Measurements from ENCODE around the gene TAL1.

The TAL1 gene

DNA sequence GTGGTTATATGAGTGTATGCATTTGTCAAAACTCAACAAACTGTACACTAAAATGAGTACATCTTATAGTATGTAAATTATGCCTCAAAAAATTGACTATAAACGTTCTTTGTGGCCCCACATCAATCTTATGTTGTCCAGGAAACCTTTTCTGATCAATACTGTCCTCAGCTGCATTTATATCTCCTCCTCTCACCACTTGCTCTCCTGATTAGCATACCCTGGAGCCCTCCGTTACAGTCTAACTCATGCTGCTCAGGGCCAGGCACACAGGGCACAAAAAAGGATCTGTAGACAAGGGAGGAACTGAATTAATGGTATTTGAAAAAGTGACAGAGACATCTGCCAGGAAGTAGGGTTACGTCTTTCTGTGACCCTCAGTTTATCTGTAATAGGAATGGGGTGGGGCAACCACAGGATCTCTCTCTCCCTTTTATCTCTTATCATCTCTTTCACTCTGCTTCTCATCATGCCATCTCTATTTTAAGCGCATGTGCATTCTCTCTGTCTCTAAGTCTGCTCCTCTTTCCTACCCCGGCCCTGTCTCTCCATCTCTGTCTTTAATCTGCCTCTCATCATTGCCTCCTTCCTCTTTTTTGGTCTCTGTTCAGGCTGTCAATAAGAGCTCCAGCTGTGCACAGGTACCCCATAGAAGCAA is 7.0 kb upstream of the TAL1 start:
- peaks cover 56% of the 10 kb centered on the region for H3K27me3 Mint-ChIP-seq
- no peak overlapping the region for H3K27ac Mint-ChIP-seq
- peaks cover 31% of the 10 kb centered on the region for H3K4me1 Mint-ChIP-seq (ENCODE audit: low read depth)
- H3K36me3 Mint-ChIP-seq (ENCODE audit: low read depth): no peaks in the 10 kb centered on the region
- no peaks in the 10 kb centered on the region for H3K9me3 Mint-ChIP-seq
- no peak overlapping the region for H3K4me3 Mint-ChIP-seq
- intact Hi-C loops (cut with micrococcal nuclease): no loop called here

DNA sequence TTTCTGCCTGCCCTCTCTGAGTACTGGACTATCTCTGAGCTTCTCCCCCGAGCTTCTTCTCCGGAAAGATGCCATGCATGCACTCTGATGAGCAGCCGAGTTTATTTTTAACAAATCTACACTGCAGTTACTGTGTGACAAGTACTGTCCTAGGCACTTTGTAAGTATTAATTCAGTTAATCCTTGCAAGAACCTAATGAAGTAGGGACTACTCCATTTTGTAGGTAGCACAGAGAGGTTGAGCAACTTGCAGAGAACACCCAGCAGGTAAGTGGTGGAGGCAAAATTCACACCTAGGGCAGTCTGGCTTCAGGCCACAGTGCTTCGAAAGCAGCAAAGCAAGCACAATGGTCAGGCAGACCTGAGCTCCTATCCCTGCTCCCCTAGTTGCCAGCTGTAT is 3.8 kb upstream of the TAL1 start:
- Mint-ChIP-seq H3K9me3 (no peaks in the 10 kb centered on the region), H3K27me3 (peaks cover 70% of the 10 kb centered on the region), H3K27ac (no peak overlapping the region), H3K4me1 (ENCODE audit: low read depth) (peaks cover 43% of the 10 kb centered on the region), H3K4me3 (no peak overlapping the region), H3K36me3 (ENCODE audit: low read depth) (peaks cover 7% of the 10 kb centered on the region)
- intact Hi-C loops (cut with micrococcal nuclease): no loop called here

- Mint-ChIP-seq H3K4me1 (ENCODE audit: low read depth) (peaks cover 48% of the 10 kb centered on the region), H3K4me3 (no peak overlapping the region), H3K27ac (no peak overlapping the region), H3K36me3 (ENCODE audit: low read depth) (peaks cover 7% of the 10 kb centered on the region), H3K27me3 (peaks cover 73% of the 10 kb centered on the region), H3K9me3 (no peaks in the 10 kb centered on the region)
- intact Hi-C loops (cut with micrococcal nuclease): no loop called here
Observed at GRCh38 chr1:47235241-47235681, 3.2 kb upstream of the TAL1 start.

GRCh38 chr1:47233186-47233585 is 1.2 kb upstream of the TAL1 start:
- Mint-ChIP-seq H3K4me3 (no peak overlapping the region), H3K27ac (no peak overlapping the region), H3K27me3 (peaks cover 88% of the 10 kb centered on the region), H3K9me3 (no peaks in the 10 kb centered on the region), H3K4me1 (ENCODE audit: low read depth) (peaks cover 59% of the 10 kb centered on the region), H3K36me3 (ENCODE audit: low read depth) (peaks cover 7% of the 10 kb centered on the region)
- intact Hi-C loops (cut with micrococcal nuclease): loop anchor here (5.0 kb wide), 1 partner anchor 41 kb away; the partner anchor contains the start of gene PDZK1IP1

DNA sequence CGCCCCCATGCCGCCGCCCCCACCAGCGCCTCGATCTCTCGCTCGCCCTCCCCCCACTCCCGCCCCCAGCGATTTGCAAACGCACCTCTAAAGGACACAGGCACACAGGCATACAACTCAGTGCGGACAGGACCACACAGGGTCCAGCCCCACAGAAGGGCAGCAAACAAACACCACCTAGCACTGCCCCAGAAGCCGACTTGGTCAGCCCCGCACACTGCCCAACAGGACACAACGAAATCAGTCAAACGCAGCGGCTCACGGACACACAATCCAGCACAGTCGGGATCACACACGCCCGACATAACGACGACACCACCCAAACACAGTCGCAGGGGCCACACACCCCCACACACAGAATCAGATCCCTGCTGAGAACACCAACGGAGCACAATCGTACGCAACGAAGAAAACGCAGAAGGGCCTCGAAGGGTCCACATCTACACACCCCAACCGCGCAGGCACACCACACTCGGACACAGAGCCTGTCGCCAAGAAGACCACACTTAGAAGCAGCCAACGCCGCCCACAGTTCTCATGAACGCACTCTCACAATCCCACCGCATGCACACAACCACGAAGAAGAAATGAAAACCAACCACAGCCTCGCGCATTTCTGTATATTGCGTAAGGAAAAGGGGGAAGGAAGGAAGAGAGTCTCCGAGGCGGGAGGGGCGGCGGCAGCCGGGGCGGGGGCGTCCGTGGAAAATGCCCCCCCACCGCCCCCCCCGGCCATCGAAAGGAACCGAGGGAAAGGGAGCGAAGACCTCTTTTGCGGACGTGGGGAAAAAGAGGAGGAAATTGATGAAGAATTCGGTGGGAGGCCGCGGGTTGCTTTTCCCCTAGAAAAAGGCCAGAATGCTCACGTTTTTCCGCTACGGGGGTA is 481 bp downstream of the TAL1 start:
- Mint-ChIP-seq H3K27me3 (peaks cover 97% of the 10 kb centered on the region), H3K4me3 (peak overlapping the region; percentile 75), H3K27ac (peak overlapping the region; percentile 87), H3K9me3 (no peaks in the 10 kb centered on the region), H3K36me3 (ENCODE audit: low read depth) (peaks cover 7% of the 10 kb centered on the region), H3K4me1 (ENCODE audit: low read depth) (peaks cover 52% of the 10 kb centered on the region)
- intact Hi-C loops (cut with micrococcal nuclease): loop anchor here (5.0 kb wide), 1 partner anchor 39 kb away; the partner anchor contains the start of gene PDZK1IP1

DNA sequence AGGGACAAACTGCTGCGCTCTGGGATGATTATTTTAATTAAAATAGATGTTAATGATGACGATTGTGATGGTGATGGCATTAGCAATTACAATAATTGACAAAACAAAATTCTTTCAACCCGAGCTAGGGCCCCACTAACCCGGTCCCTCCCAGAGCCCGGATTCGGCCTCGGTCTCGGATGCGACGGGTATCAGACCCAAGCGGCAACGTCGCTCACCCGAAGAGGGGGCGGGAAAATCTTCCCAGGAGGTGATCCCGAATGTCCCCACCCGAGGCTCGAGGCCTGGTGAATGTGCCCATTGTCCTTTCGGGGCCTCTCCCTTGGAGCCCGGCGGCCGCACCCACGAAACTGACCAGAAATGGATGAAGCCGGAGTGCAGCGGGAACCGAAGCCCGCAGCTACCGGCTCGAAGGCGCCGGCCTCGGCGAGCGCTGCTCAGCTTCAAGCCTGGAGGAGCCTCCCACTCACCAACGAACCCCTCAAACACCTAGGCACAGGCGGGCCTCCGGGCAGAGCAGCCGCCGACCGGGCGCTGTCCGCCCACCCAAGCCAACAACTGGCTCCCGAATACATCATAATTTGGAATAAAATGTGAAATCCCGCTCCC is 1.2 kb downstream of the TAL1 start:
- Mint-ChIP-seq H3K4me1 (ENCODE audit: low read depth) (peaks cover 52% of the 10 kb centered on the region), H3K27ac (peak overlapping the region; percentile 87), H3K4me3 (peak overlapping the region; percentile 57), H3K27me3 (peaks cover 98% of the 10 kb centered on the region), H3K36me3 (ENCODE audit: low read depth) (peaks cover 7% of the 10 kb centered on the region), H3K9me3 (no peaks in the 10 kb centered on the region)
- intact Hi-C loops (cut with micrococcal nuclease): loop anchor here (5.0 kb wide), 1 partner anchor 38 kb away; the partner anchor contains the start of gene PDZK1IP1

DNA sequence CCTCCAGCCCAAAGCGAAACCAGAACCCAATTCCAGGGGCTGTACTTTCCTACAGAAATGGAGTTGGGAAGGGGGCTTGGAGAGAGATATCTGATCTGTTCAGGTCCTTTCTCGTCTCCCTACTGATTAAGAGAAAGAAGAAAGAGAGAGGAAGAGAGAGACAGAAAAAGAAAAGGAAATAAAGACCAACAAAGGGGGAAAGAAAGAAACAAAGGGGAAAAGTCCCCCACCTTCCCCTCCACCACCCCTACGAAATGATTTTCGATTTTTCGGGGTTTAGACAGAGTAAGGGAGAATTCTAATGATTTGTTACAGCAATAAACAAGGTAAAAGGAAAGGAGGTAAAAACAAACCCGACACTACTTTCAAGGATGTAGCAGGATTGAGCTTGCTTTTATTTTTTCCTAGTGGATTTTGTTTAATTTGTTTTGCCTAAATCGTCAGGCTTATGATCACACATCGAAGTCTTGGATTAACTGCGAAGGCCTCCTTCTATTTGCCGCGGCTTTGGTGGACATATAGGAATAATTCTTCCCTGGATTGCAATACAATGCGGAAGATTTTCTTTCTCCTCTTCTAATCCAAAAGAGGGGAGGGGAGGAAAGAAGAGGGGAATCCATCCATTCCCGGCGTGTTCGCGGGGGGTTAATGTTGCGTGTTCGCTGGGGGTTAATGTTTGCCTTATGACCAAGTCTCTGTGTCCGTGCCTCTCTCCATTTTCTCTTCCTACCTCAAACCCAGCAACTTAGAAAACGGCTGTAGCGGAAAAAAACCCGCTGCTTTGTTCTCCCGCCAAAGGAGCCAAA is 1.9 kb downstream of the TAL1 start:
- Mint-ChIP-seq H3K9me3 (no peaks in the 10 kb centered on the region), H3K27me3 (peaks cover 94% of the 10 kb centered on the region), H3K4me1 (ENCODE audit: low read depth) (peaks cover 51% of the 10 kb centered on the region), H3K36me3 (ENCODE audit: low read depth) (peaks cover 7% of the 10 kb centered on the region), H3K4me3 (peak overlapping the region; percentile 57), H3K27ac (no peak overlapping the region)
- intact Hi-C loops (cut with micrococcal nuclease): loop anchor here (5.0 kb wide), 1 partner anchor 38 kb away; the partner anchor contains the start of gene PDZK1IP1

DNA sequence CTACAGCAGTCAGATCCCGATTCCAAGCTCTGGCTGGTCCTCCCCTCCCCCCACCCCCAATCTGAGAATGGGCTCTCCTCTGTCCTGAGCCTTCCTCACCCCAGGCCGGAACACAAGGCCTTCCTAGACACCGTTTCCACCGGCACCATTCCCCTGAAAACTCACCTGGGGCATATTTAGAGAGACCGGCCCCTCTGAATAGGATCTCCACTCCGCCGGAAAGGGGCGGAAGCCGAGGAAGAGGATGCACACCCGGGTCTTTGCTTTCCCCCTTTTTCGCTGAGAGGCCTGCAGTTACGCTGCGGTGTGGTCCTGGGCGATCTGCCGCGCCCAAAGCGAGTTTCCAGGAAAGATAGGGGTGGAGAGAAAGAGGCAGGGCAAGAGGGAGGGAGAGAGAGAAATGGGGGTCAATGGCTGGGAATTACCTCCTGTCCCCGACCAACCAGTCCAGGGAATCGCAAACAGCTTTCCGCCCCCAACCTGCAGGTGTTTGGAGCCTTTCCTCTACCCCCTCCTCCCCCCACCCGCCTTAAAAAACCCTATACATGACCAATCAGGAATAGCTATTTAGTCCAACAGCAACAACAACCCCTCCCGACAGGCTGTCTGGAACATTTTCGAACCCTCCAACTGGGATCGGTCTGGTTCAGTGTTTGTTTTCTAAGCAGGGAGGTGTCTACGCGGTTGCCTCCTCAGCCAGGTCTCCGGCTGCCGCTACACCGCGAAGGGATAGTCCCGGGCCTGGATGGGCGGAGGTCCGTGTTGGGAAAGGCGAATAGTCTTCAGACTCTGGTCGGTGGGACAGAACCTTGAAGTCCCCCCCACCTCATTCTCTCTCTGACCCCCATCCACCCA is 2.8 kb downstream of the TAL1 start:
- no peak overlapping the region for H3K27ac Mint-ChIP-seq
- peak overlapping the region; percentile 27 for H3K4me3 Mint-ChIP-seq
- peaks cover 7% of the 10 kb centered on the region for H3K36me3 Mint-ChIP-seq (ENCODE audit: low read depth)
- H3K27me3 Mint-ChIP-seq: peaks cover 85% of the 10 kb centered on the region
- H3K4me1 Mint-ChIP-seq (ENCODE audit: low read depth): peaks cover 49% of the 10 kb centered on the region
- intact Hi-C loops (cut with micrococcal nuclease): no loop called here
- H3K9me3 Mint-ChIP-seq: no peaks in the 10 kb centered on the region

GRCh38 chr1:47228644-47229030 is 3.4 kb downstream of the TAL1 start:
- peaks cover 49% of the 10 kb centered on the region for H3K4me1 Mint-ChIP-seq (ENCODE audit: low read depth)
- intact Hi-C loops (cut with micrococcal nuclease): no loop called here
- H3K4me3 Mint-ChIP-seq: no peak overlapping the region
- H3K9me3 Mint-ChIP-seq: no peaks in the 10 kb centered on the region
- peaks cover 79% of the 10 kb centered on the region for H3K27me3 Mint-ChIP-seq
- no peak overlapping the region for H3K27ac Mint-ChIP-seq
- peaks cover 7% of the 10 kb centered on the region for H3K36me3 Mint-ChIP-seq (ENCODE audit: low read depth)

GRCh38 chr1:47227341-47228232 is 4.4 kb downstream of the TAL1 start:
- peaks cover 69% of the 10 kb centered on the region for H3K27me3 Mint-ChIP-seq
- no peak overlapping the region for H3K27ac Mint-ChIP-seq
- H3K4me1 Mint-ChIP-seq (ENCODE audit: low read depth): peaks cover 46% of the 10 kb centered on the region
- H3K4me3 Mint-ChIP-seq: no peak overlapping the region
- intact Hi-C loops (cut with micrococcal nuclease): no loop called here
- H3K9me3 Mint-ChIP-seq: no peaks in the 10 kb centered on the region
- peaks cover 7% of the 10 kb centered on the region for H3K36me3 Mint-ChIP-seq (ENCODE audit: low read depth)

- Mint-ChIP-seq H3K9me3 (no peaks in the 10 kb centered on the region), H3K36me3 (ENCODE audit: low read depth) (peaks cover 7% of the 10 kb centered on the region), H3K27me3 (peaks cover 65% of the 10 kb centered on the region), H3K4me3 (no peak overlapping the region), H3K4me1 (ENCODE audit: low read depth) (peaks cover 40% of the 10 kb centered on the region), H3K27ac (no peak overlapping the region)
- intact Hi-C loops (cut with micrococcal nuclease): no loop called here
Observed at GRCh38 chr1:47226839-47227215, 5.2 kb downstream of the TAL1 start.

Measured in dendritic cell treated with granulocyte-macrophage colony-stimulating factor and Interleukin-4, amounts not matched to agents 40 ng/mL and 50 ng/mL, for 4 days (primary cell).